K562 (cell line): ENCODE results near the gene ARHGDIA. TPM values are rescaled to one million over a fixed set of nuclear protein-coding genes. Genes with fewer than 3 reads are reported as not detected.

Experiments used
- ASH1L ChIP-seq: fragments of 450-650 bp; IDR thresholded peaks from 2 replicates; pipeline ENCODE4 v1.6.1; 2018; ENCODE audit warnings: borderline replicate concordance, mild to moderate bottlenecking, low read depth; ENCODE audit not compliant: partially characterized antibody
- CBX1 ChIP-seq: sonication (generic); IDR thresholded peaks from 2 replicates; pipeline ENCODE4 v1.6.1; 2016; ENCODE audit warnings: antibody characterized with exemption, low read depth, mild to moderate bottlenecking
- CHD4 ChIP-seq: fragments of 200-600 bp; sonication (generic); IDR thresholded peaks from 3 replicates; pipeline ENCODE4 v1.6.1; 2012; ENCODE audit warnings: low read depth, mild to moderate bottlenecking, mixed read lengths, low read length, inconsistent platforms; ENCODE audit not compliant: insufficient read depth, insufficient replicate concordance, poor library complexity, severe bottlenecking
- ELF1 ChIP-seq: fragments of 200-800 bp; sonication (Bioruptor generic); IDR thresholded peaks from 2 replicates; pipeline ENCODE4 v1.6.1; 2016; ENCODE audit warnings: missing genetic modification characterization, missing compliant biosample characterization
- EZH2 ChIP-seq: IDR thresholded peaks from 2 replicates; pipeline ENCODE4 v1.6.1; 2012; ENCODE audit warnings: low read depth, mild to moderate bottlenecking, inconsistent platforms, low read length, borderline replicate concordance
- MEF2A ChIP-seq: IDR thresholded peaks from 2 replicates; pipeline ENCODE4 v1.6.1; 2011; ENCODE audit warnings: low read depth, mild to moderate bottlenecking, low read length, moderate library complexity; ENCODE audit not compliant: control insufficient read depth
- NELFE ChIP-seq: IDR thresholded peaks from 2 replicates; pipeline ENCODE4 v1.6.1; 2011; ENCODE audit warnings: mild to moderate bottlenecking; ENCODE audit not compliant: insufficient read depth, insufficient read length
- NR1H2 ChIP-seq: sonication (generic); formaldehyde crosslinking; IDR thresholded peaks from 2 replicates; pipeline ENCODE4 v1.4.0; 2020; ENCODE audit warnings: mild to moderate bottlenecking, missing genetic modification reagents
- POU5F1 ChIP-seq: fragments of 150-350 bp; IDR thresholded peaks from 2 replicates; pipeline ENCODE4 v1.6.1; 2014; ENCODE audit warnings: borderline replicate concordance, low read length, low read depth, mild to moderate bottlenecking; ENCODE audit not compliant: partially characterized antibody
- TEAD4 ChIP-seq, 2 experiments: sonication (generic) in 1 of 2; formaldehyde crosslinking in 1 of 2; IDR thresholded peaks; 2 replicates each; pipeline versions ENCODE4 v1.6.1 to v1.8.0; 2012 to 2022; ENCODE audit warnings: borderline replicate concordance in 1 of 2, inconsistent platforms in 1 of 2, low read length in 1 of 2, mild to moderate bottlenecking in 1 of 2, missing genetic modification reagents in 1 of 2
- XRCC3 ChIP-seq: fragments of 450-650 bp; IDR thresholded peaks from 2 replicates; pipeline ENCODE4 v1.6.1; 2017; ENCODE audit warnings: mild to moderate bottlenecking, moderate library complexity
- ZKSCAN3 ChIP-seq: fragments of 250-450 bp; sonication (Bioruptor Pico); IDR thresholded peaks from 2 replicates; pipeline ENCODE4 v1.4.0; 2020
- ZNF785 ChIP-seq: fragments of 250-450 bp; sonication (Bioruptor Pico); IDR thresholded peaks from 2 replicates; pipeline ENCODE4 v1.4.0; 2020; ENCODE audit warnings: mild to moderate bottlenecking
- ZSCAN29 ChIP-seq: fragments of 450-650 bp; IDR thresholded peaks from 2 replicates; pipeline ENCODE4 v1.6.1; 2017
- polyA plus RNA-seq, 8 experiments: library from polyadenylated mRNA; depleted of rRNA in 4 of 8; stranded (reverse) in 5 of 8; unstranded in 3 of 8; fragments of >200 nt; fragmentation: Nextera tagmentation in 2 of 8; fragmentation: Illumina TruSeq in 1 of 8; extraction: Ambion mirVana in 2 of 8; extraction: Trizol in 1 of 8; gene quantifications; 2 replicates each; pipeline versions ENCODE4 v1.2.1 to v1.2.3, GENCODE V29; 2011 to 2014; ENCODE audit warnings: inconsistent platforms in 1 of 8, missing spikeins in 1 of 8
- total RNA-seq, 7 experiments: library from RNA; depleted of rRNA in 6 of 7; stranded (reverse); fragments of >200 nt in 6 of 7; fragmentation: Illumina TruSeq in 2 of 7; extraction: Trizol in 2 of 7; gene quantifications; 2 replicates each; pipeline versions ENCODE4 v1.2.1 to v1.2.3, GENCODE V29; 2011 to 2021; ENCODE audit warnings: low replicate concordance in 1 of 7
- TF ChIP-seq, protein P1 (sequence below): IDR thresholded peaks from 3 replicates; pipeline ENCODE4 v1.6.1; 2011; ENCODE audit warnings: borderline replicate concordance, mild to moderate bottlenecking, moderate library complexity; ENCODE audit not compliant: insufficient read length; ENCODE audit errors: extremely low read depth
- TF ChIP-seq, protein P2 (sequence below): sonication (generic); formaldehyde crosslinking; IDR thresholded peaks from 2 replicates; pipeline ENCODE4 v1.5.0; 2020; ENCODE audit warnings: missing genetic modification reagents
- TF ChIP-seq, protein P3 (sequence below): fragments of 250-450 bp; sonication (Bioruptor Pico); IDR thresholded peaks from 2 replicates; pipeline ENCODE4 v1.8.0; 2021; ENCODE audit warnings: borderline replicate concordance, mild to moderate bottlenecking, moderate library complexity; ENCODE audit not compliant: poor library complexity, severe bottlenecking

Gene ARHGDIA
- total and polyA plus RNA-seq, 9 of the 15 experiments (the other 6 are each of a cell fraction or from before 2014, with no cell fraction given): 9.6 to 340 (median 97.6) TPM

DNA sequence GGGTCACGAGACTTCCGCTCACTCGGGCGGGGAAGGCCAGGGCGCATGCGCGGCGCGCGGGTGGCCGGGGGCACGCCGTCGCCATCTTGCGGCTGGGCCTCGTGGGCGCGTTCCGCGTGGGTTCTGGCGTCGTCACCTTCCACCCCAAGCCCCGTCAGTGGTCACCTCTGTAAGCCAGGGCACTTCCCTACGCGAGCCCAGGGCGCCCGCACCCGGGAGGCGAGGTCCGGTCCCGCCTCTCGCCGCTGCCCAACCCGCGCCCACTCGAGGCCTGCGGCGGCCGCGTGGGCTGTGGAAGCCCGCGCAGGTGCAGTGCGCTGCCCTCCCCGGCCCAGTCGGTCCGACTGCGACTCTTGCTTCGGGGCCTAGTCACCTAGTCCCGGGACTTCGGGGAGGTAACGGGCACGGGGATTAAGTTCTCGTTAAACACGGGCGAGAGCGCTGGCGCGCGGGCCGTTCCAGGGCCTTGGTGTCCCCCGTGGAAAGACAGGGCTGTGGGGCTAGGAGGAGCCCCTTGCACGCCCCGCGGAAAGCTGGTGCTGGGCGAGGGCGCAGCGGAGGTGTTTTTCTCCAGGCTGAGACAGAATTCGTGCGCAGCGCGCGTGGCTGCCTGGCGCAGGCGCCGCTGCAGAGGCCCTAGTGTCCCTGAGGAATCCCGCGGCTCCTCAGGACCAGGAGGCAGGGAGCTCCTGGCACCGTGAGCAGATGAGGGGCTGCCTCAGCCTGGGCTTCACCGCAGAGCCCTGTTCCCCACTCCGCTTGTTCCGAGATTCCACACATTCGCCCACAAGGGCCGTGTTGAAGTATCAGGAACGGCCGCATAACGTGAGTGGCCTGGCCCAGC is 472 bp upstream of the ARHGDIA start (continued):
- TF ChIP-seq, protein P1, sequence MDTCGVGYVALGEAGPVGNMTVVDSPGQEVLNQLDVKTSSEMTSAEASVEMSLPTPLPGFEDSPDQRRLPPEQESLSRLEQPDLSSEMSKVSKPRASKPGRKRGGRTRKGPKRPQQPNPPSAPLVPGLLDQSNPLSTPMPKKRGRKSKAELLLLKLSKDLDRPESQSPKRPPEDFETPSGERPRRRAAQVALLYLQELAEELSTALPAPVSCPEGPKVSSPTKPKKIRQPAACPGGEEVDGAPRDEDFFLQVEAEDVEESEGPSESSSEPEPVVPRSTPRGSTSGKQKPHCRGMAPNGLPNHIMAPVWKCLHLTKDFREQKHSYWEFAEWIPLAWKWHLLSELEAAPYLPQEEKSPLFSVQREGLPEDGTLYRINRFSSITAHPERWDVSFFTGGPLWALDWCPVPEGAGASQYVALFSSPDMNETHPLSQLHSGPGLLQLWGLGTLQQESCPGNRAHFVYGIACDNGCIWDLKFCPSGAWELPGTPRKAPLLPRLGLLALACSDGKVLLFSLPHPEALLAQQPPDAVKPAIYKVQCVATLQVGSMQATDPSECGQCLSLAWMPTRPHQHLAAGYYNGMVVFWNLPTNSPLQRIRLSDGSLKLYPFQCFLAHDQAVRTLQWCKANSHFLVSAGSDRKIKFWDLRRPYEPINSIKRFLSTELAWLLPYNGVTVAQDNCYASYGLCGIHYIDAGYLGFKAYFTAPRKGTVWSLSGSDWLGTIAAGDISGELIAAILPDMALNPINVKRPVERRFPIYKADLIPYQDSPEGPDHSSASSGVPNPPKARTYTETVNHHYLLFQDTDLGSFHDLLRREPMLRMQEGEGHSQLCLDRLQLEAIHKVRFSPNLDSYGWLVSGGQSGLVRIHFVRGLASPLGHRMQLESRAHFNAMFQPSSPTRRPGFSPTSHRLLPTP: no peak
- TF ChIP-seq NELFE: no peak
- no peak for TF ChIP-seq XRCC3
- TF ChIP-seq, protein P2, sequence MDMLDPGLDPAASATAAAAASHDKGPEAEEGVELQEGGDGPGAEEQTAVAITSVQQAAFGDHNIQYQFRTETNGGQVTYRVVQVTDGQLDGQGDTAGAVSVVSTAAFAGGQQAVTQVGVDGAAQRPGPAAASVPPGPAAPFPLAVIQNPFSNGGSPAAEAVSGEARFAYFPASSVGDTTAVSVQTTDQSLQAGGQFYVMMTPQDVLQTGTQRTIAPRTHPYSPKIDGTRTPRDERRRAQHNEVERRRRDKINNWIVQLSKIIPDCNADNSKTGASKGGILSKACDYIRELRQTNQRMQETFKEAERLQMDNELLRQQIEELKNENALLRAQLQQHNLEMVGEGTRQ: peak; percentile 73
- TF ChIP-seq EZH2: no peak
- TF ChIP-seq MEF2A: no peak
- peak; percentile 83; the same call in 1 of the 2 replicates for TF ChIP-seq NR1H2 (CRISPR knock-in tag)
- peak; percentile 85 for TF ChIP-seq CHD4
- TF ChIP-seq, protein P3, sequence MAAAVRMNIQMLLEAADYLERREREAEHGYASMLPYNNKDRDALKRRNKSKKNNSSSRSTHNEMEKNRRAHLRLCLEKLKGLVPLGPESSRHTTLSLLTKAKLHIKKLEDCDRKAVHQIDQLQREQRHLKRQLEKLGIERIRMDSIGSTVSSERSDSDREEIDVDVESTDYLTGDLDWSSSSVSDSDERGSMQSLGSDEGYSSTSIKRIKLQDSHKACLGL (CRISPR knock-in tag): peak; percentile 75
- TF ChIP-seq ZSCAN29: no peak
- no peak; the same call in 1 of the 2 replicates for TF ChIP-seq ELF1 (tag)
- no peak for TF ChIP-seq ZKSCAN3 (CRISPR knock-in tag)
- no peak; the same call in 1 of the 2 replicates for TF ChIP-seq CBX1
- no peak for TF ChIP-seq ZNF785 (CRISPR knock-in tag)
- TF ChIP-seq TEAD4 (IDR thresholded peaks at IDR 0.05; ENCODE audit: low read length): no peak
- TF ChIP-seq TEAD4 (CRISPR knock-in tag; IDR thresholded peaks at IDR 0.05; ENCODE audit: borderline replicate concordance): peak; percentile 53; the same call in 1 of the 2 replicates
- no peak for TF ChIP-seq POU5F1
- TF ChIP-seq ASH1L: no peak
